Glutamatergic neuron (in vitro differentiated cells): ENCODE results near the gene FH. TPM values are rescaled to one million over a fixed set of nuclear protein-coding genes. Genes with fewer than 3 reads are reported as not detected.

Experiments used
- DNase-seq: peaks from one replicate; pipeline ENCODE4 v3.0.0; 2022
- H3K27ac Mint-ChIP-seq: one replicate; pipeline ENCODE4 v1.8.0; 2020; ENCODE audit warnings: mild to moderate bottlenecking, mixed read lengths, inconsistent platforms; ENCODE audit not compliant: unreplicated experiment
- H3K27me3 Mint-ChIP-seq: one replicate; pipeline ENCODE4 v1.8.0; 2020; ENCODE audit warnings: mild to moderate bottlenecking, moderate library complexity, mixed read lengths, inconsistent platforms; ENCODE audit not compliant: unreplicated experiment
- H3K36me3 Mint-ChIP-seq: one replicate; pipeline ENCODE4 v1.8.0; 2020; ENCODE audit warnings: mild to moderate bottlenecking, mixed read lengths, inconsistent platforms; ENCODE audit not compliant: unreplicated experiment
- H3K4me1 Mint-ChIP-seq: one replicate; pipeline ENCODE4 v1.8.0; 2020; ENCODE audit warnings: mild to moderate bottlenecking, low read depth, mixed read lengths, inconsistent platforms; ENCODE audit not compliant: unreplicated experiment
- H3K4me3 Mint-ChIP-seq: one replicate; pipeline ENCODE4 v1.8.0; 2020; ENCODE audit warnings: mild to moderate bottlenecking, mixed read lengths, inconsistent platforms; ENCODE audit not compliant: unreplicated experiment
- H3K9me3 Mint-ChIP-seq: one replicate; pipeline ENCODE4 v1.8.0; 2020; ENCODE audit warnings: mild to moderate bottlenecking, moderate library complexity, mixed read lengths, inconsistent platforms; ENCODE audit not compliant: unreplicated experiment
- CTCF ChIP-seq: fragments of 200-600 bp; sonication (generic); IDR thresholded peaks from one replicate; pipeline ENCODE4 v1.5.0; 2021; ENCODE audit not compliant: partially characterized antibody, unreplicated experiment
- total RNA-seq: library from RNA; stranded (reverse); fragmentation: NEBNext Ultra II Directional; extraction: Animal tissue kit (Norgen Biotek cat#: 25700); gene quantifications from one replicate; pipeline ENCODE4 v1.2.1, GENCODE V29; 2021; ENCODE audit not compliant: unreplicated experiment

Gene FH
- total RNA-seq, 1 donor from 2014 or later: 51.0 TPM

- no peak for TF ChIP-seq CTCF
- DNase-seq: no peak
- Mint-ChIP-seq H3K4me3 (no peak overlapping the region), H3K9me3 (no peaks in the 10 kb centered on the region), H3K4me1 (no peaks in the 10 kb centered on the region), H3K36me3 (no peaks in the 10 kb centered on the region), H3K27me3 (no peaks in the 10 kb centered on the region), H3K27ac (no peak overlapping the region)
These were observed 16.1 kb downstream of the FH start for GRCh38 chr1:241503444-241503843.

GRCh38 chr1:241499910-241500309 is 19.6 kb downstream of the FH start:
- no peak overlapping the region for H3K27ac Mint-ChIP-seq
- H3K36me3 Mint-ChIP-seq: no peaks in the 10 kb centered on the region
- H3K4me3 Mint-ChIP-seq: no peak overlapping the region
- H3K27me3 Mint-ChIP-seq: no peaks in the 10 kb centered on the region
- no peaks in the 10 kb centered on the region for H3K9me3 Mint-ChIP-seq
- peak; percentile 18 for TF ChIP-seq CTCF
- no peak for DNase-seq
- peaks cover 2% of the 10 kb centered on the region for H3K4me1 Mint-ChIP-seq

- no peak for DNase-seq
- no peaks in the 10 kb centered on the region for H3K9me3 Mint-ChIP-seq
- H3K36me3 Mint-ChIP-seq: no peaks in the 10 kb centered on the region
- no peak for TF ChIP-seq CTCF
- no peak overlapping the region for H3K27ac Mint-ChIP-seq
- no peak overlapping the region for H3K4me3 Mint-ChIP-seq
- H3K27me3 Mint-ChIP-seq: no peaks in the 10 kb centered on the region
- H3K4me1 Mint-ChIP-seq: peaks cover 2% of the 10 kb centered on the region
These were observed 23.8 kb downstream of the FH start for GRCh38 chr1:241495741-241496140.

- H3K9me3 Mint-ChIP-seq: peaks cover 2% of the 10 kb centered on the region
- no peak for DNase-seq
- no peak overlapping the region for H3K27ac Mint-ChIP-seq
- H3K4me3 Mint-ChIP-seq: no peak overlapping the region
- TF ChIP-seq CTCF: no peak
- H3K36me3 Mint-ChIP-seq: peaks cover 9% of the 10 kb centered on the region
- no peaks in the 10 kb centered on the region for H3K4me1 Mint-ChIP-seq
- no peaks in the 10 kb centered on the region for H3K27me3 Mint-ChIP-seq
These were observed 30.8 kb downstream of the FH start for GRCh38 chr1:241488739-241489138.

GRCh38 chr1:241485554-241485992 is 34.0 kb downstream of the FH start:
- DNase-seq: no peak
- Mint-ChIP-seq H3K27me3 (no peaks in the 10 kb centered on the region), H3K36me3 (peaks cover 9% of the 10 kb centered on the region), H3K4me3 (no peak overlapping the region), H3K4me1 (no peaks in the 10 kb centered on the region), H3K27ac (no peak overlapping the region), H3K9me3 (peaks cover 2% of the 10 kb centered on the region)
- peak; percentile 47 for TF ChIP-seq CTCF
